Activated CD8-positive, alpha-beta T cell treated with anti-CD3 and anti-CD28 coated beads for 36 hours (primary cell): Measurements from ENCODE around the gene SPRR2G. TPM values are rescaled to one million over a fixed set of nuclear protein-coding genes. Genes with fewer than 3 reads are reported as not detected.
"Not testable (repeated sequence)": the region's sequence is repeated elsewhere in the genome, so short reads cannot be mapped to it uniquely, and the experiment has no call there.

ENCODE experiments used
- ATAC-seq: fragments of 200-7000 bp; cut with Tn5 transposase; one replicate; pipeline ENCODE4 v1.10.0; 2021; ENCODE audit warnings: mild to moderate bottlenecking, moderate library complexity
- CTCF ChIA-PET: fragments of 350-600 bp; sonication (Branson Sonifier 250); formaldehyde crosslinking; loops from one replicate; lab custom pipeline; 2021; ENCODE audit warnings: antibody characterized with exemption; lab: Charles Lee
- POLR2A ChIA-PET: fragments of 350-600 bp; sonication (Branson Sonifier 250); formaldehyde crosslinking; loops from one replicate; lab custom pipeline; 2021; ENCODE audit warnings: antibody characterized with exemption; lab: Charles Lee
- DNase-seq: peaks from one replicate; pipeline ENCODE4 v3.0.0-alpha.2; 2020
- H3K27ac Mint-ChIP-seq: one replicate; pipeline ENCODE4 v1.8.0; 2021; ENCODE audit warnings: mild to moderate bottlenecking, mixed read lengths
- H3K27me3 Mint-ChIP-seq: one replicate; pipeline ENCODE4 v1.8.0; 2021; ENCODE audit warnings: mixed read lengths
- H3K36me3 Mint-ChIP-seq: one replicate; pipeline ENCODE4 v1.8.0; 2021; ENCODE audit warnings: low read depth, mixed read lengths
- H3K4me1 Mint-ChIP-seq: one replicate; pipeline ENCODE4 v1.8.0; 2021; ENCODE audit warnings: low read depth, mixed read lengths
- H3K4me3 Mint-ChIP-seq: one replicate; pipeline ENCODE4 v1.8.0; 2021; ENCODE audit warnings: mild to moderate bottlenecking, moderate library complexity, mixed read lengths
- H3K9me3 Mint-ChIP-seq: one replicate; pipeline ENCODE4 v1.8.0; 2021; ENCODE audit warnings: mixed read lengths
- CTCF ChIP-seq: fragments of 200-600 bp; IDR thresholded peaks from one replicate; pipeline ENCODE4 v1.8.0; 2022; ENCODE audit warnings: antibody characterized with exemption, mild to moderate bottlenecking
- intact Hi-C: fragments of 100-400 bp; cut with micrococcal nuclease; formaldehyde crosslinking; loops from one replicate; pipeline ENCODE4 v1.10.0; 2022
- total RNA-seq, 2 experiments: library from RNA; stranded (reverse); gene quantifications; one replicate each; pipeline ENCODE4 v1.2.3, GENCODE V29; 2021

SPRR2G gene
- total RNA-seq, 2 experiments from 2014 or later = not detected

GRCh38 chr1:153133267-153133666 is 17.4 kb downstream of the SPRR2G start:
- Mint-ChIP-seq H3K27me3 (peaks cover 40% of the 10 kb centered on the region), H3K36me3 (no peaks in the 10 kb centered on the region), H3K9me3 (no peaks in the 10 kb centered on the region), H3K4me1 (no peaks in the 10 kb centered on the region), H3K4me3 (no peak overlapping the region), H3K27ac (no peak overlapping the region)
- no peak for TF ChIP-seq CTCF
- DNase-seq (no peak), ATAC-seq (no peak)
- CTCF ChIA-PET = no interaction called here
- POLR2A ChIA-PET = no interaction called here
- intact Hi-C loops = no loop called here

DNA sequence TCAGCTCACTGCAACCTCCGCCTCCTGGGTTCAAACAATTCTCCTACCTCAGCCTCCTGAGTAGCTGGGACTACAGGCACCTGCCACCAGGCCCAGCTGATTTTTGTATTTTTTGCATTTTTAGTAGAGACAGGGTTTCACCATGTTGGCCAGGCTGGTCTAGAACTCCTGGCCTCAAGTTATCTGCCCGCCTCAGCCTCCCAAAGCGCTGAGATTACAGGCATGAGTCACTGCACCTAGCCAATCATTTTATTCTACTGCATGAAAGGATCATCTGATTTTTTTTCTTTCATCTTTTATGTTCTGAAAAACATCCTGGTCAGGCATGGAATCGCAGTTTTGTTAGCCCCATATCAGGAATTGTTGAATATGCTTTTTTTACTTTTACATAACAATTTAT is 22.0 kb downstream of the SPRR2G start:
- H3K36me3 Mint-ChIP-seq, DNase-seq, ATAC-seq, H3K4me1 Mint-ChIP-seq, H3K9me3 Mint-ChIP-seq, H3K27ac Mint-ChIP-seq, POLR2A ChIA-PET, H3K4me3 Mint-ChIP-seq, intact Hi-C loops, CTCF ChIA-PET: not testable (repeated sequence)
- peaks cover 20% of the 10 kb centered on the region for H3K27me3 Mint-ChIP-seq

GRCh38 chr1:153127296-153127695 is 23.4 kb downstream of the SPRR2G start:
- Mint-ChIP-seq H3K27me3 (peaks cover 13% of the 10 kb centered on the region), H3K9me3 (peaks cover 6% of the 10 kb centered on the region), H3K4me1 (no peaks in the 10 kb centered on the region), H3K27ac (no peak overlapping the region), H3K4me3 (no peak overlapping the region), H3K36me3 (no peaks in the 10 kb centered on the region)
- DNase-seq (no peak), ATAC-seq (no peak)
- intact Hi-C loops = no loop called here
- ChIA-PET POLR2A (no interaction called here), CTCF (no interaction called here)
- TF ChIP-seq CTCF = no peak

- DNase-seq (no peak), ATAC-seq (no peak)
- CTCF ChIA-PET = no interaction called here
- POLR2A ChIA-PET = no interaction called here
- Mint-ChIP-seq H3K27ac (no peak overlapping the region), H3K4me1 (no peaks in the 10 kb centered on the region), H3K27me3 (peaks cover 11% of the 10 kb centered on the region), H3K36me3 (no peaks in the 10 kb centered on the region), H3K4me3 (no peak overlapping the region), H3K9me3 (peaks cover 6% of the 10 kb centered on the region)
- TF ChIP-seq CTCF = no peak
- intact Hi-C loops = no loop called here
Measured at GRCh38 chr1:153125536-153125935, 25.2 kb downstream of the SPRR2G start.

GRCh38 chr1:153123793-153124192 is 26.9 kb downstream of the SPRR2G start:
- H3K27ac Mint-ChIP-seq, H3K9me3 Mint-ChIP-seq, POLR2A ChIA-PET, DNase-seq, H3K4me3 Mint-ChIP-seq, intact Hi-C loops, CTCF ChIA-PET, ATAC-seq, H3K4me1 Mint-ChIP-seq, H3K36me3 Mint-ChIP-seq: not testable (repeated sequence)
- H3K27me3 Mint-ChIP-seq = peaks cover 12% of the 10 kb centered on the region

GRCh38 chr1:153122831-153123421 is 27.8 kb downstream of the SPRR2G start:
- no peak overlapping the region for H3K4me3 Mint-ChIP-seq
- H3K9me3 Mint-ChIP-seq = peaks cover 6% of the 10 kb centered on the region
- ChIA-PET CTCF (no interaction called here), POLR2A (no interaction called here)
- peaks cover 15% of the 10 kb centered on the region for H3K27me3 Mint-ChIP-seq
- intact Hi-C loops = no loop called here
- TF ChIP-seq CTCF = no peak
- no peak overlapping the region for H3K27ac Mint-ChIP-seq
- no peaks in the 10 kb centered on the region for H3K4me1 Mint-ChIP-seq
- no peaks in the 10 kb centered on the region for H3K36me3 Mint-ChIP-seq
- ATAC-seq (no peak), DNase-seq (no peak)
